ENCODE data around the gene KCNS3. TPM values are rescaled to one million over a fixed set of nuclear protein-coding genes. Genes with fewer than 3 reads are reported as not detected.

KCNS3 gene
- total and polyA plus RNA-seq, 2 of the 13 experiments (the other 11 are each of a cell fraction or from before 2014, with no cell fraction given) = not detected

- TF ChIP-seq, protein P1, sequence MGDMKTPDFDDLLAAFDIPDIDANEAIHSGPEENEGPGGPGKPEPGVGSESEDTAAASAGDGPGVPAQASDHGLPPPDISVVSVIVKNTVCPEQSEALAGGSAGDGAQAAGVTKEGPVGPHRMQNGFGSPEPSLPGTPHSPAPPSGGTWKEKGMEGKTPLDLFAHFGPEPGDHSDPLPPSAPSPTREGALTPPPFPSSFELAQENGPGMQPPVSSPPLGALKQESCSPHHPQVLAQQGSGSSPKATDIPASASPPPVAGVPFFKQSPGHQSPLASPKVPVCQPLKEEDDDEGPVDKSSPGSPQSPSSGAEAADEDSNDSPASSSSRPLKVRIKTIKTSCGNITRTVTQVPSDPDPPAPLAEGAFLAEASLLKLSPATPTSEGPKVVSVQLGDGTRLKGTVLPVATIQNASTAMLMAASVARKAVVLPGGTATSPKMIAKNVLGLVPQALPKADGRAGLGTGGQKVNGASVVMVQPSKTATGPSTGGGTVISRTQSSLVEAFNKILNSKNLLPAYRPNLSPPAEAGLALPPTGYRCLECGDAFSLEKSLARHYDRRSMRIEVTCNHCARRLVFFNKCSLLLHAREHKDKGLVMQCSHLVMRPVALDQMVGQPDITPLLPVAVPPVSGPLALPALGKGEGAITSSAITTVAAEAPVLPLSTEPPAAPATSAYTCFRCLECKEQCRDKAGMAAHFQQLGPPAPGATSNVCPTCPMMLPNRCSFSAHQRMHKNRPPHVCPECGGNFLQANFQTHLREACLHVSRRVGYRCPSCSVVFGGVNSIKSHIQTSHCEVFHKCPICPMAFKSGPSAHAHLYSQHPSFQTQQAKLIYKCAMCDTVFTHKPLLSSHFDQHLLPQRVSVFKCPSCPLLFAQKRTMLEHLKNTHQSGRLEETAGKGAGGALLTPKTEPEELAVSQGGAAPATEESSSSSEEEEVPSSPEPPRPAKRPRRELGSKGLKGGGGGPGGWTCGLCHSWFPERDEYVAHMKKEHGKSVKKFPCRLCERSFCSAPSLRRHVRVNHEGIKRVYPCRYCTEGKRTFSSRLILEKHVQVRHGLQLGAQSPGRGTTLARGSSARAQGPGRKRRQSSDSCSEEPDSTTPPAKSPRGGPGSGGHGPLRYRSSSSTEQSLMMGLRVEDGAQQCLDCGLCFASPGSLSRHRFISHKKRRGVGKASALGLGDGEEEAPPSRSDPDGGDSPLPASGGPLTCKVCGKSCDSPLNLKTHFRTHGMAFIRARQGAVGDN (CRISPR knock-in tag; IDR thresholded peaks at IDR 0.05) = peak; percentile 38; the same call in 1 of the 2 replicates
- TF ChIP-seq HNRNPK (IDR thresholded peaks at IDR 0.05; ENCODE audit: low read depth, low read length, poor library complexity, severe bottlenecking) = no peak
- TF ChIP-seq ZBTB42 (CRISPR knock-in tag; IDR thresholded peaks at IDR 0.05) = no peak
Observed at GRCh38 chr2:17879137-17879912, 858 bp downstream of the KCNS3 start (continued).

DNA sequence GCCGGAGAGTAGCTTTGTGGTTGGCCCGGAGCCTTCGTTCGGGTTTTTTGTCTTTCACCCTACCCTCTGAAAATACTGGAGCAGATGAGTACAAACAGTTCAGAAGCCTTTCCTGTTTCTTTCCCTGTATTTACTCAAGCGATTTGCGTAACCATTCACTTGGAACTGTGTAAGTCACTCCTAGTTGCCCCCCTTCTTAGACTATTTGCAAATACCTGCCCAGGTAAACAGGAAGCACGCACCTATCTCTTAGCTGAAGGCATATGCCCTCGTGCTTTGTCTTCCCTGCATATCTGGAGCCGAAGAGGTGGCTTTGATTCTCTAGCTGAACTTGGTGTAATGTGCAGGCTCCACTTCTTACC lies 1.4 kb downstream of the KCNS3 start:
- ChIA-PET POLR2A (no interaction called here), CTCF (ENCODE audit: low intra/inter-chr PET ratio, low total read pairs) (no interaction called here)
- no peaks in the 10 kb centered on the region for H3K79me2 ChIP-seq (ENCODE audit: insufficient read depth, low read length)
- H3K36me3 ChIP-seq (replicated peaks in 1 of 2; ENCODE audit: control insufficient read depth in 1 of 2, insufficient read depth in 2 of 2, low read length in 2 of 2) = no peaks in the 10 kb centered on the region
- WGBS (ENCODE audit: low lambda C conversion rate) = 5% methylated on average over 9 of the region's 9 CpGs
- DNase-seq (ENCODE audit: low spot score) = peak; percentile 13
- no peak overlapping the region for H3K27ac ChIP-seq (ENCODE audit: extremely low read length, insufficient read depth, low read length)
- in situ Hi-C loops (cut with HindIII; ENCODE audit: extremely low pct_ligation_motif_present, low pct_unique_long_range_greater_than_20kb) (no loop called here), intact Hi-C loops (cut with micrococcal nuclease; ENCODE audit: unreplicated experiment) (no loop called here)
- BruUV-seq (replicated peaks) = no TSS peak
- peak overlapping the region; percentile 64 for H3K4me2 ChIP-seq (ENCODE audit: low read depth, low read length)
- H3K9me3 ChIP-seq (ENCODE audit: low read length) = no peaks in the 10 kb centered on the region
- peaks cover 17% of the 10 kb centered on the region for H3K4me1 ChIP-seq (ENCODE audit: insufficient read depth, low read length)
- peak overlapping the region in 1 of 3 experiments; percentile 59; a peak in 1 of 6 replicates for H3K4me3 ChIP-seq (replicated peaks in 1 of 3; ENCODE audit: insufficient read depth in 1 of 3, low read depth in 2 of 3, low read length in 3 of 3)
- H2AFZ ChIP-seq (ENCODE audit: low read length) = no peak overlapping the region
- FAIRE-seq = peak; percentile 21
- peaks cover 17 to 49% of the 10 kb centered on the region in 2 experiments for H3K27me3 ChIP-seq (ENCODE audit: control insufficient read depth in 1 of 2, insufficient read depth in 2 of 2, low read length in 2 of 2)
- H3K9ac ChIP-seq (ENCODE audit: insufficient read depth, low read depth, low read length) = no peak overlapping the region
- no peaks in the 10 kb centered on the region for H4K20me1 ChIP-seq (ENCODE audit: insufficient read depth, low read length)
- peak; percentile 5; the same call in 1 of the 3 replicates for ATAC-seq
- no peak for TF ChIP-seq TAF1 (CRISPR knock-in tag; IDR thresholded peaks at IDR 0.05)
- TF ChIP-seq, protein P2, sequence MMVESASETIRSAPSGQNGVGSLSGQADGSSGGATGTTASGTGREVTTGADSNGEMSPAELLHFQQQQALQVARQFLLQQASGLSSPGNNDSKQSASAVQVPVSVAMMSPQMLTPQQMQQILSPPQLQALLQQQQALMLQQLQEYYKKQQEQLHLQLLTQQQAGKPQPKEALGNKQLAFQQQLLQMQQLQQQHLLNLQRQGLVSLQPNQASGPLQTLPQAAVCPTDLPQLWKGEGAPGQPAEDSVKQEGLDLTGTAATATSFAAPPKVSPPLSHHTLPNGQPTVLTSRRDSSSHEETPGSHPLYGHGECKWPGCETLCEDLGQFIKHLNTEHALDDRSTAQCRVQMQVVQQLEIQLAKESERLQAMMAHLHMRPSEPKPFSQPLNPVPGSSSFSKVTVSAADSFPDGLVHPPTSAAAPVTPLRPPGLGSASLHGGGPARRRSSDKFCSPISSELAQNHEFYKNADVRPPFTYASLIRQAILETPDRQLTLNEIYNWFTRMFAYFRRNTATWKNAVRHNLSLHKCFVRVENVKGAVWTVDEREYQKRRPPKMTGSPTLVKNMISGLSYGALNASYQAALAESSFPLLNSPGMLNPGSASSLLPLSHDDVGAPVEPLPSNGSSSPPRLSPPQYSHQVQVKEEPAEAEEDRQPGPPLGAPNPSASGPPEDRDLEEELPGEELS (CRISPR knock-in tag; IDR thresholded peaks at IDR 0.05) = peak; percentile 85
- no peak for TF ChIP-seq KAT7 (CRISPR knock-in tag; IDR thresholded peaks at IDR 0.05; ENCODE audit: borderline replicate concordance)
- peak; percentile 13; the same call in 1 of the 2 replicates for TF ChIP-seq ETV5 (CRISPR knock-in tag; IDR thresholded peaks at IDR 0.05; ENCODE audit: borderline replicate concordance)
- TF ChIP-seq, protein P3, sequence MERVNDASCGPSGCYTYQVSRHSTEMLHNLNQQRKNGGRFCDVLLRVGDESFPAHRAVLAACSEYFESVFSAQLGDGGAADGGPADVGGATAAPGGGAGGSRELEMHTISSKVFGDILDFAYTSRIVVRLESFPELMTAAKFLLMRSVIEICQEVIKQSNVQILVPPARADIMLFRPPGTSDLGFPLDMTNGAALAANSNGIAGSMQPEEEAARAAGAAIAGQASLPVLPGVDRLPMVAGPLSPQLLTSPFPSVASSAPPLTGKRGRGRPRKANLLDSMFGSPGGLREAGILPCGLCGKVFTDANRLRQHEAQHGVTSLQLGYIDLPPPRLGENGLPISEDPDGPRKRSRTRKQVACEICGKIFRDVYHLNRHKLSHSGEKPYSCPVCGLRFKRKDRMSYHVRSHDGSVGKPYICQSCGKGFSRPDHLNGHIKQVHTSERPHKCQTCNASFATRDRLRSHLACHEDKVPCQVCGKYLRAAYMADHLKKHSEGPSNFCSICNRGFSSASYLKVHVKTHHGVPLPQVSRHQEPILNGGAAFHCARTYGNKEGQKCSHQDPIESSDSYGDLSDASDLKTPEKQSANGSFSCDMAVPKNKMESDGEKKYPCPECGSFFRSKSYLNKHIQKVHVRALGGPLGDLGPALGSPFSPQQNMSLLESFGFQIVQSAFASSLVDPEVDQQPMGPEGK (CRISPR knock-in tag; IDR thresholded peaks at IDR 0.05) = 0 out of 2 replicates have a peak, but pooled peaks have one; percentile 16
- TF ChIP-seq MTF2 (CRISPR knock-in tag; IDR thresholded peaks at IDR 0.05; ENCODE audit: borderline replicate concordance) = no peak
- no peak for TF ChIP-seq NFE2L2 (IDR thresholded peaks at IDR 0.05; ENCODE audit: low read length)
- TF ChIP-seq, protein P4, sequence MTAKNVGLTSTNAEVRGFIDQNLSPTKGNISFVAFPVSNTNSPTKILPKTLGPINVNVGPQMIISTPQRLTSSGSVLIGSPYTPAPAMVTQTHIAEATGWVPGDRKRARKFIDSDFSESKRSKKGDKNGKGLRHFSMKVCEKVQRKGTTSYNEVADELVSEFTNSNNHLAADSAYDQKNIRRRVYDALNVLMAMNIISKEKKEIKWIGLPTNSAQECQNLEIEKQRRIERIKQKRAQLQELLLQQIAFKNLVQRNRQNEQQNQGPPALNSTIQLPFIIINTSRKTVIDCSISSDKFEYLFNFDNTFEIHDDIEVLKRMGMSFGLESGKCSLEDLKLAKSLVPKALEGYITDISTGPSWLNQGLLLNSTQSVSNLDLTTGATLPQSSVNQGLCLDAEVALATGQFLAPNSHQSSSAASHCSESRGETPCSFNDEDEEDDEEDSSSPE (CRISPR knock-in tag; IDR thresholded peaks at IDR 0.05) = no peak
- no peak for TF ChIP-seq SMAD9 (CRISPR knock-in tag; IDR thresholded peaks at IDR 0.05)
